ENCODE measurements around the gene ASB13. TPM values are rescaled to one million over a fixed set of nuclear protein-coding genes. Genes with fewer than 3 reads are reported as not detected.

The ASB13 gene, protein sequence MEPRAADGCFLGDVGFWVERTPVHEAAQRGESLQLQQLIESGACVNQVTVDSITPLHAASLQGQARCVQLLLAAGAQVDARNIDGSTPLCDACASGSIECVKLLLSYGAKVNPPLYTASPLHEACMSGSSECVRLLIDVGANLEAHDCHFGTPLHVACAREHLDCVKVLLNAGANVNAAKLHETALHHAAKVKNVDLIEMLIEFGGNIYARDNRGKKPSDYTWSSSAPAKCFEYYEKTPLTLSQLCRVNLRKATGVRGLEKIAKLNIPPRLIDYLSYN
- total RNA-seq (2013): 24.7 TPM
- 10 to 100 TPM; 13.3 to 44.1 (median 37.8) TPM for polyA plus RNA-seq
- 16.3 and 24.6 TPM in 2 replicates for polyA minus RNA-seq
- 0.41 to 13.2 (median 7.9) reads per million in 11 experiments for total RNA-seq

- Histone ChIP-seq H3K4me3 (replicated peaks in 1 of 3; ENCODE audit: low read depth in 2 of 3, low read length in 3 of 3) (peak within 1 kb of the TSS; percentile 74 to 86 (median 86)), H3K79me2 (ENCODE audit: insufficient read depth, low read length) (peaks cover 33% of the 10 kb centered on the region), H3K36me3 (replicated peaks in 1 of 2; ENCODE audit: control insufficient read depth in 1 of 2, insufficient read depth in 2 of 2, low read length in 2 of 2) (no peaks in the 10 kb centered on the region), H4K20me1 (ENCODE audit: insufficient read depth, low read length) (peaks cover 19% of the 10 kb centered on the region), H3K4me1 (ENCODE audit: control insufficient read depth in 1 of 2, insufficient read depth in 2 of 2, low read length in 2 of 2) (peaks cover 18 to 26% of the 10 kb centered on the region in 2 donors), H2AFZ (ENCODE audit: insufficient read depth, low read depth, low read length, poor library complexity, severe bottlenecking) (peak within 1 kb of the TSS; percentile 96), H3K27me3 (ENCODE audit: control insufficient read depth in 2 of 2, insufficient read depth in 2 of 2, low read length in 2 of 2) (no peaks in the 10 kb centered on the region), H3K9ac (ENCODE audit: insufficient read depth, low read length, poor library complexity, severe bottlenecking) (peak within 1 kb of the TSS; percentile 83), H3K4me2 (replicated peaks; ENCODE audit: extremely low read depth, low read length, poor library complexity, severe bottlenecking) (peak within 1 kb of the TSS; percentile 95), H3K27ac (ENCODE audit: low read depth in 1 of 2, low read length in 2 of 2) (peak within 1 kb of the TSS; percentile 64 to 78), H3K9me3 (replicated peaks in 1 of 2; ENCODE audit: control insufficient read depth in 1 of 2, insufficient read depth in 1 of 2, low read length in 2 of 2) (no peaks in the 10 kb centered on the region)
- Mint-ChIP-seq H3K4me3 (peak within 1 kb of the TSS; percentile 93 to 98), H3K27me3 (ENCODE audit: low read depth in 3 of 3) (peaks cover 0 to 2% (median 0%) of the 10 kb centered on the region in 3 donors), H3K36me3 (peaks cover 0 to 3% of the 10 kb centered on the region in 2 donors), H3K4me1 (peaks cover 25% of the 10 kb centered on the region), H3K9me3 (no peaks in the 10 kb centered on the region), H3K27ac (peak within 1 kb of the TSS; percentile 85 to 93 (median 89))
- DNase-seq: peak; percentile 20 to 46 (median 29)
- intact Hi-C loops (cut with micrococcal nuclease): no loop called here
- WGBS (ENCODE audit: insufficient coverage): under 1% methylated on average over 112 of the region's 112 CpGs
- TF ChIP-seq, protein P1, sequence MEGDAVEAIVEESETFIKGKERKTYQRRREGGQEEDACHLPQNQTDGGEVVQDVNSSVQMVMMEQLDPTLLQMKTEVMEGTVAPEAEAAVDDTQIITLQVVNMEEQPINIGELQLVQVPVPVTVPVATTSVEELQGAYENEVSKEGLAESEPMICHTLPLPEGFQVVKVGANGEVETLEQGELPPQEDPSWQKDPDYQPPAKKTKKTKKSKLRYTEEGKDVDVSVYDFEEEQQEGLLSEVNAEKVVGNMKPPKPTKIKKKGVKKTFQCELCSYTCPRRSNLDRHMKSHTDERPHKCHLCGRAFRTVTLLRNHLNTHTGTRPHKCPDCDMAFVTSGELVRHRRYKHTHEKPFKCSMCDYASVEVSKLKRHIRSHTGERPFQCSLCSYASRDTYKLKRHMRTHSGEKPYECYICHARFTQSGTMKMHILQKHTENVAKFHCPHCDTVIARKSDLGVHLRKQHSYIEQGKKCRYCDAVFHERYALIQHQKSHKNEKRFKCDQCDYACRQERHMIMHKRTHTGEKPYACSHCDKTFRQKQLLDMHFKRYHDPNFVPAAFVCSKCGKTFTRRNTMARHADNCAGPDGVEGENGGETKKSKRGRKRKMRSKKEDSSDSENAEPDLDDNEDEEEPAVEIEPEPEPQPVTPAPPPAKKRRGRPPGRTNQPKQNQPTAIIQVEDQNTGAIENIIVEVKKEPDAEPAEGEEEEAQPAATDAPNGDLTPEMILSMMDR (IDR thresholded peaks at IDR 0.05): peak; percentile 9
These were observed at the start of gene ASB13 for GRCh38 chr10:5666008-5666840. ASB13 (minus strand) TSS chr10:5666595; CDS start chr10:5666551, 44 bp downstream.

GRCh38 chr10:5711642-5712041 is 45.2 kb upstream of the ASB13 start:
- Histone ChIP-seq H3K4me2 (replicated peaks; ENCODE audit: extremely low read depth, low read length, poor library complexity, severe bottlenecking) (peak overlapping the region; percentile 70), H3K79me2 (ENCODE audit: insufficient read depth, low read length) (peaks cover 90% of the 10 kb centered on the region), H3K27ac (ENCODE audit: low read depth in 1 of 2, low read length in 2 of 2) (peak overlapping the region in 1 of 2 donors; percentile 78), H4K20me1 (ENCODE audit: insufficient read depth, low read length) (peaks cover 17% of the 10 kb centered on the region), H3K9ac (ENCODE audit: insufficient read depth, low read length, poor library complexity, severe bottlenecking) (peak overlapping the region; percentile 54), H3K9me3 (replicated peaks in 1 of 2; ENCODE audit: control insufficient read depth in 1 of 2, insufficient read depth in 1 of 2, low read length in 2 of 2) (no peaks in the 10 kb centered on the region), H3K4me1 (ENCODE audit: control insufficient read depth in 1 of 2, insufficient read depth in 2 of 2, low read length in 2 of 2) (peaks cover 4 to 14% of the 10 kb centered on the region in 2 donors), H3K27me3 (ENCODE audit: control insufficient read depth in 2 of 2, insufficient read depth in 2 of 2, low read length in 2 of 2) (no peaks in the 10 kb centered on the region), H3K36me3 (replicated peaks in 1 of 2; ENCODE audit: control insufficient read depth in 1 of 2, insufficient read depth in 2 of 2, low read length in 2 of 2) (no peaks in the 10 kb centered on the region), H2AFZ (ENCODE audit: insufficient read depth, low read depth, low read length, poor library complexity, severe bottlenecking) (peak overlapping the region; percentile 18), H3K4me3 (replicated peaks in 1 of 3; ENCODE audit: low read depth in 2 of 3, low read length in 3 of 3) (peak overlapping the region in 2 of 3 experiments; percentile 74 to 80)
- Mint-ChIP-seq H3K27ac (peak overlapping the region in 4 of 7 donors; percentile 56 to 89 (median 78)), H3K9me3 (no peaks in the 10 kb centered on the region), H3K4me1 (peaks cover 27% of the 10 kb centered on the region), H3K36me3 (peaks cover 0 to 5% of the 10 kb centered on the region in 2 donors), H3K4me3 (peak overlapping the region; percentile 67 to 72), H3K27me3 (ENCODE audit: low read depth in 3 of 3) (peaks cover 0 to 1% (median 0%) of the 10 kb centered on the region in 3 donors)
- TF ChIP-seq, protein P1 (IDR thresholded peaks at IDR 0.05): no peak
- no CpG with 5 or more reads among the region's 4 CpGs for WGBS (ENCODE audit: insufficient coverage)
- DNase-seq: no peak
- intact Hi-C loops (cut with micrococcal nuclease): no loop called here

All from CD14-positive monocyte (primary cell).